H9 (cell line): Measurements from ENCODE around the gene HSPBP1. TPM values are rescaled to one million over a fixed set of nuclear protein-coding genes. Genes with fewer than 3 reads are reported as not detected.

ENCODE experiments used
- DNase-seq: peaks from one replicate; pipeline ENCODE4 v3.0.0-alpha.2; 2017
- H2AFZ ChIP-seq: one replicate; pipeline ENCODE4 v1.6.1; 2013; ENCODE audit warnings: mild to moderate bottlenecking, low read length, control low read depth, moderate library complexity
- H2AK5ac ChIP-seq: 2 replicates; pipeline ENCODE4 v1.6.1; 2013; ENCODE audit warnings: low read length, control low read depth, mixed read lengths; ENCODE audit not compliant: insufficient read length
- H2BK120ac ChIP-seq: one replicate; pipeline ENCODE4 v1.6.1; 2013; ENCODE audit warnings: low read depth, mild to moderate bottlenecking, low read length, control low read depth, inconsistent platforms; ENCODE audit not compliant: poor library complexity, severe bottlenecking
- H2BK12ac ChIP-seq: 2 replicates; pipeline ENCODE4 v1.6.1; 2013; ENCODE audit warnings: low read length, control low read depth, mixed read lengths, low read depth; ENCODE audit not compliant: insufficient read length
- H2BK15ac ChIP-seq: 2 replicates; pipeline ENCODE4 v1.6.1; 2013; ENCODE audit warnings: low read depth, low read length, control low read depth
- H2BK20ac ChIP-seq: one replicate; pipeline ENCODE4 v1.6.1; 2013; ENCODE audit warnings: low read depth, mild to moderate bottlenecking, low read length, control low read depth, inconsistent platforms; ENCODE audit not compliant: poor library complexity, severe bottlenecking
- H2BK5ac ChIP-seq: 2 replicates; pipeline ENCODE4 v1.6.1; 2013; ENCODE audit warnings: low read length, control low read depth, mixed read lengths; ENCODE audit not compliant: insufficient read length
- H3K14ac ChIP-seq: 2 replicates; pipeline ENCODE4 v1.6.1; 2013; ENCODE audit warnings: low read length, control low read depth; ENCODE audit not compliant: insufficient read depth
- H3K18ac ChIP-seq: 2 replicates; pipeline ENCODE4 v1.6.1; 2013; ENCODE audit warnings: low read depth, mild to moderate bottlenecking, mixed read lengths, low read length, control low read depth; ENCODE audit not compliant: insufficient read length
- H3K23ac ChIP-seq: 2 replicates; pipeline ENCODE4 v1.6.1; 2013; ENCODE audit warnings: low read length, control low read depth, mixed read lengths, low read depth; ENCODE audit not compliant: insufficient read length
- H3K23me2 ChIP-seq: 2 replicates; pipeline ENCODE4 v1.6.1; 2013; ENCODE audit warnings: low read depth, mild to moderate bottlenecking, mixed read lengths, low read length, control low read depth; ENCODE audit not compliant: insufficient read length, poor library complexity, severe bottlenecking
- H3K27ac ChIP-seq: 2 replicates; pipeline ENCODE4 v1.5.1; 2013; ENCODE audit warnings: low read length, control low read depth, mixed read lengths, low read depth; ENCODE audit not compliant: insufficient read length
- H3K27me3 ChIP-seq: 2 replicates; pipeline ENCODE4 v1.6.1; 2013; ENCODE audit warnings: low read length, control low read depth, inconsistent platforms; ENCODE audit not compliant: insufficient read depth
- H3K4ac ChIP-seq: 2 replicates; pipeline ENCODE4 v1.6.1; 2013; ENCODE audit warnings: low read depth, mild to moderate bottlenecking, control low read depth, inconsistent platforms, low read length, moderate library complexity
- H3K4me1 ChIP-seq: 2 replicates; pipeline ENCODE4 v1.6.1; 2013; ENCODE audit warnings: low read length, control low read depth, inconsistent platforms; ENCODE audit not compliant: insufficient read depth
- H3K4me2 ChIP-seq: 2 replicates; pipeline ENCODE4 v1.6.1; 2013; ENCODE audit warnings: low read length, control low read depth, mixed read lengths; ENCODE audit not compliant: insufficient read length, insufficient read depth
- H3K56ac ChIP-seq: 2 replicates; pipeline ENCODE4 v1.6.1; 2013; ENCODE audit warnings: low read depth, mild to moderate bottlenecking, mixed read lengths, low read length, control low read depth; ENCODE audit not compliant: insufficient read length
- H3K79me1 ChIP-seq: 2 replicates; pipeline ENCODE4 v1.6.1; 2013; ENCODE audit warnings: low read depth, mild to moderate bottlenecking, moderate library complexity, low read length, control low read depth, inconsistent platforms; ENCODE audit not compliant: insufficient read depth, poor library complexity, severe bottlenecking
- H3K79me2 ChIP-seq: 2 replicates; pipeline ENCODE4 v1.6.1; 2013; ENCODE audit warnings: low read length, control low read depth, inconsistent platforms; ENCODE audit not compliant: insufficient read depth
- H3K9ac ChIP-seq: 2 replicates; pipeline ENCODE4 v1.6.1; 2013; ENCODE audit warnings: low read length, control low read depth, mixed read lengths; ENCODE audit not compliant: insufficient read length; ENCODE audit errors: extremely low read depth
- H3K9me3 ChIP-seq: one replicate; pipeline ENCODE4 v1.6.1; 2013; ENCODE audit warnings: low read depth, low read length, inconsistent platforms; ENCODE audit not compliant: control insufficient read depth
- H3T11ph ChIP-seq: one replicate; pipeline ENCODE4 v1.6.1; 2013; ENCODE audit warnings: mild to moderate bottlenecking, low read length, control low read depth, inconsistent platforms
- H4K20me1 ChIP-seq: one replicate; pipeline ENCODE4 v1.6.1; 2013; ENCODE audit not compliant: control insufficient read depth, insufficient read length, insufficient read depth
- H4K5ac ChIP-seq: 2 replicates; pipeline ENCODE4 v1.6.1; 2013; ENCODE audit warnings: low read depth, mild to moderate bottlenecking, mixed read lengths, low read length, control low read depth; ENCODE audit not compliant: insufficient read length
- H4K8ac ChIP-seq: replicated peaks from 2 replicates; pipeline ENCODE4 v1.6.1; 2013; ENCODE audit warnings: low read length, control low read depth, mixed read lengths, low read depth; ENCODE audit not compliant: insufficient read length
- H4K91ac ChIP-seq: 2 replicates; pipeline ENCODE4 v1.6.1; 2013; ENCODE audit warnings: low read depth, mild to moderate bottlenecking, moderate library complexity, mixed read lengths, low read length, control low read depth; ENCODE audit not compliant: insufficient read length
- H3K27ac Mint-ChIP-seq, 3 experiments: 2 replicates in 2 of 3; 3 replicates in 1 of 3; pipeline ENCODE4 v1.8.0; 2020 to 2021; ENCODE audit warnings: mixed read lengths in 3 of 3, mild to moderate bottlenecking in 1 of 3, moderate library complexity in 1 of 3
- H3K27me3 Mint-ChIP-seq: 2 replicates; pipeline ENCODE4 v1.8.0; 2021; ENCODE audit warnings: low read depth, mild to moderate bottlenecking, moderate library complexity, mixed read lengths
- H3K36me3 Mint-ChIP-seq, 3 experiments: 2 replicates in 2 of 3; 3 replicates in 1 of 3; pipeline ENCODE4 v1.8.0; 2020 to 2021; ENCODE audit warnings: low read depth in 3 of 3, mixed read lengths in 3 of 3; ENCODE audit not compliant: insufficient read depth in 1 of 3
- H3K4me1 Mint-ChIP-seq, 2 experiments: 2 replicates each; pipeline ENCODE4 v1.8.0; 2020; ENCODE audit warnings: mixed read lengths in 2 of 2
- H3K4me3 Mint-ChIP-seq, 2 experiments: 2 replicates in 1 of 2; 3 replicates in 1 of 2; pipeline ENCODE4 v1.8.0; 2020 to 2021; ENCODE audit warnings: mild to moderate bottlenecking in 2 of 2, mixed read lengths in 2 of 2, moderate library complexity in 1 of 2
- H3K9me3 Mint-ChIP-seq, 2 experiments: 2 replicates in 1 of 2; 3 replicates in 1 of 2; pipeline ENCODE4 v1.8.0; 2020; ENCODE audit warnings: mild to moderate bottlenecking in 2 of 2, mixed read lengths in 2 of 2, moderate library complexity in 1 of 2
- WGBS: extraction: QIAGEN DNeasy Blood & Tissue Kit; methylation state at CpG from one replicate; pipeline ENCODE4 v1.1.7; 2013; ENCODE audit warnings: missing lambda C conversion rate, low lambda C conversion rate, mixed read lengths; ENCODE audit not compliant: insufficient read length; ENCODE audit errors: extremely low coverage; 5-methylcytosine and 5-hydroxymethylcytosine counted together
- total RNA-seq: library from RNA; stranded (reverse); gene quantifications from 2 replicates; pipeline ENCODE4 v1.2.1, GENCODE V29; 2021
- TF ChIP-seq, protein P1 (sequence below): fragments of 200-600 bp; sonication (generic); conservative IDR thresholded peaks from 3 replicates; pipeline ENCODE4 v1.8.0; 2021; ENCODE audit warnings: antibody characterized with exemption, mild to moderate bottlenecking

Gene HSPBP1
- total RNA-seq, 1 experiment from 2014 or later, result 47.4 TPM

GRCh38 chr19:55324662-55325061, 44.8 kb upstream of the HSPBP1 start:
- H3K4ac ChIP-seq, result no peak overlapping the region
- H3T11ph ChIP-seq, result no peak overlapping the region
- H3K4me2 ChIP-seq, result no peak overlapping the region
- H2BK12ac ChIP-seq, result no peak overlapping the region
- H2AFZ ChIP-seq, result no peak overlapping the region
- no peaks in the 10 kb centered on the region for H3K27me3 ChIP-seq
- TF ChIP-seq, protein P1, sequence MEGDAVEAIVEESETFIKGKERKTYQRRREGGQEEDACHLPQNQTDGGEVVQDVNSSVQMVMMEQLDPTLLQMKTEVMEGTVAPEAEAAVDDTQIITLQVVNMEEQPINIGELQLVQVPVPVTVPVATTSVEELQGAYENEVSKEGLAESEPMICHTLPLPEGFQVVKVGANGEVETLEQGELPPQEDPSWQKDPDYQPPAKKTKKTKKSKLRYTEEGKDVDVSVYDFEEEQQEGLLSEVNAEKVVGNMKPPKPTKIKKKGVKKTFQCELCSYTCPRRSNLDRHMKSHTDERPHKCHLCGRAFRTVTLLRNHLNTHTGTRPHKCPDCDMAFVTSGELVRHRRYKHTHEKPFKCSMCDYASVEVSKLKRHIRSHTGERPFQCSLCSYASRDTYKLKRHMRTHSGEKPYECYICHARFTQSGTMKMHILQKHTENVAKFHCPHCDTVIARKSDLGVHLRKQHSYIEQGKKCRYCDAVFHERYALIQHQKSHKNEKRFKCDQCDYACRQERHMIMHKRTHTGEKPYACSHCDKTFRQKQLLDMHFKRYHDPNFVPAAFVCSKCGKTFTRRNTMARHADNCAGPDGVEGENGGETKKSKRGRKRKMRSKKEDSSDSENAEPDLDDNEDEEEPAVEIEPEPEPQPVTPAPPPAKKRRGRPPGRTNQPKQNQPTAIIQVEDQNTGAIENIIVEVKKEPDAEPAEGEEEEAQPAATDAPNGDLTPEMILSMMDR, result no peak
- H3K27ac ChIP-seq, result no peak overlapping the region
- no CpG with 5 or more reads among the region's 6 CpGs for WGBS
- DNase-seq, result no peak
- H3K79me2 ChIP-seq, result no peaks in the 10 kb centered on the region
- H4K91ac ChIP-seq, result no peak overlapping the region
- no peaks in the 10 kb centered on the region for H3K9me3 ChIP-seq
- H4K5ac ChIP-seq, result no peak overlapping the region
- no peak overlapping the region for H3K18ac ChIP-seq
- H4K8ac ChIP-seq, result no peak overlapping the region
- Mint-ChIP-seq H3K36me3 (peaks cover 0 to 2% (median 0%) of the 10 kb centered on the region in 3 experiments; a peak in 1 of 7 replicates), H3K9me3 (no peaks in the 10 kb centered on the region; a peak in 1 of 5 replicates), H3K27me3 (peaks cover 33% of the 10 kb centered on the region), H3K27ac (no peak overlapping the region), H3K4me1 (peaks cover 18 to 33% of the 10 kb centered on the region in 2 experiments), H3K4me3 (no peak overlapping the region)
- no peak overlapping the region for H2BK120ac ChIP-seq
- H3K9ac ChIP-seq, result no peak overlapping the region
- no peak overlapping the region for H2BK15ac ChIP-seq
- H4K20me1 ChIP-seq, result no peaks in the 10 kb centered on the region
- no peaks in the 10 kb centered on the region for H3K4me1 ChIP-seq
- H2BK20ac ChIP-seq, result no peak overlapping the region
- H3K23me2 ChIP-seq, result no peaks in the 10 kb centered on the region
- H3K14ac ChIP-seq, result no peak overlapping the region
- H3K79me1 ChIP-seq, result no peaks in the 10 kb centered on the region
- no peak overlapping the region for H2AK5ac ChIP-seq
- H3K23ac ChIP-seq, result no peak overlapping the region
- no peak overlapping the region for H3K56ac ChIP-seq
- no peak overlapping the region for H2BK5ac ChIP-seq
